Liver (tissue), 3 donors: Measurements from ENCODE around the gene U2AF2.

Experiments used
- TF ChIP-seq, protein P1 (sequence below): IDR thresholded peaks from 2 replicates; pipeline ENCODE4 v1.6.1; 2016; ENCODE audit warnings: antibody characterized with exemption, mild to moderate bottlenecking
- TF ChIP-seq, protein P2 (sequence below): fragments of 150-350 bp; IDR thresholded peaks from 2 replicates; pipeline ENCODE4 v1.5.1; 2017; ENCODE audit warnings: improper control_type of control experiment, low read depth, low read length; ENCODE audit not compliant: missing input control
- TF ChIP-seq, protein P3 (sequence below): IDR thresholded peaks from 2 replicates; pipeline ENCODE4 v1.6.1; 2016; ENCODE audit warnings: antibody characterized with exemption
- donor health status: healthy.
- donor health status: healthy.

DNA sequence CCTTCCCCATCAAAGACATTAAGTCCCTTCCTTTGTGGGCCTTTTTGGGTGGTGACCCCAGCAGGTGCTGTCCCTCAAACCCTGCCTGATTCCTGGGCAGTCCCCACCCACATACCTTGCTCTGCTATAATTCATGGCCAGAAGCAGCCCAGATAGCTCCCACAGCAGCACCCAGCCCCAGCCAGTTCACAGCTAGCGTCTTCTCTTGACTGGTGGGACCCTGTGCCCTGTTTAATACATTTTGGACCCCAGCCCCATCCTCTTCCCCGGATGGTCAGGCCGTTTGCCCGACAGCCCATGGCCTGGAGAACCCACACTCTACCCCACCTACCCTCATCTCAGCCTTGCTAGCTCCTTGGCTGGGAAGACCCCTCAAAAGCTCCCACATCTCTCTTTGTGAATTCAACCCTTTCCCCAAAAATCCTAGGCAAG, 4.7 kb upstream of the U2AF2 start:
- TF ChIP-seq, protein P1, sequence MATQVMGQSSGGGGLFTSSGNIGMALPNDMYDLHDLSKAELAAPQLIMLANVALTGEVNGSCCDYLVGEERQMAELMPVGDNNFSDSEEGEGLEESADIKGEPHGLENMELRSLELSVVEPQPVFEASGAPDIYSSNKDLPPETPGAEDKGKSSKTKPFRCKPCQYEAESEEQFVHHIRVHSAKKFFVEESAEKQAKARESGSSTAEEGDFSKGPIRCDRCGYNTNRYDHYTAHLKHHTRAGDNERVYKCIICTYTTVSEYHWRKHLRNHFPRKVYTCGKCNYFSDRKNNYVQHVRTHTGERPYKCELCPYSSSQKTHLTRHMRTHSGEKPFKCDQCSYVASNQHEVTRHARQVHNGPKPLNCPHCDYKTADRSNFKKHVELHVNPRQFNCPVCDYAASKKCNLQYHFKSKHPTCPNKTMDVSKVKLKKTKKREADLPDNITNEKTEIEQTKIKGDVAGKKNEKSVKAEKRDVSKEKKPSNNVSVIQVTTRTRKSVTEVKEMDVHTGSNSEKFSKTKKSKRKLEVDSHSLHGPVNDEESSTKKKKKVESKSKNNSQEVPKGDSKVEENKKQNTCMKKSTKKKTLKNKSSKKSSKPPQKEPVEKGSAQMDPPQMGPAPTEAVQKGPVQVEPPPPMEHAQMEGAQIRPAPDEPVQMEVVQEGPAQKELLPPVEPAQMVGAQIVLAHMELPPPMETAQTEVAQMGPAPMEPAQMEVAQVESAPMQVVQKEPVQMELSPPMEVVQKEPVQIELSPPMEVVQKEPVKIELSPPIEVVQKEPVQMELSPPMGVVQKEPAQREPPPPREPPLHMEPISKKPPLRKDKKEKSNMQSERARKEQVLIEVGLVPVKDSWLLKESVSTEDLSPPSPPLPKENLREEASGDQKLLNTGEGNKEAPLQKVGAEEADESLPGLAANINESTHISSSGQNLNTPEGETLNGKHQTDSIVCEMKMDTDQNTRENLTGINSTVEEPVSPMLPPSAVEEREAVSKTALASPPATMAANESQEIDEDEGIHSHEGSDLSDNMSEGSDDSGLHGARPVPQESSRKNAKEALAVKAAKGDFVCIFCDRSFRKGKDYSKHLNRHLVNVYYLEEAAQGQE: no peak
- TF ChIP-seq, protein P2, sequence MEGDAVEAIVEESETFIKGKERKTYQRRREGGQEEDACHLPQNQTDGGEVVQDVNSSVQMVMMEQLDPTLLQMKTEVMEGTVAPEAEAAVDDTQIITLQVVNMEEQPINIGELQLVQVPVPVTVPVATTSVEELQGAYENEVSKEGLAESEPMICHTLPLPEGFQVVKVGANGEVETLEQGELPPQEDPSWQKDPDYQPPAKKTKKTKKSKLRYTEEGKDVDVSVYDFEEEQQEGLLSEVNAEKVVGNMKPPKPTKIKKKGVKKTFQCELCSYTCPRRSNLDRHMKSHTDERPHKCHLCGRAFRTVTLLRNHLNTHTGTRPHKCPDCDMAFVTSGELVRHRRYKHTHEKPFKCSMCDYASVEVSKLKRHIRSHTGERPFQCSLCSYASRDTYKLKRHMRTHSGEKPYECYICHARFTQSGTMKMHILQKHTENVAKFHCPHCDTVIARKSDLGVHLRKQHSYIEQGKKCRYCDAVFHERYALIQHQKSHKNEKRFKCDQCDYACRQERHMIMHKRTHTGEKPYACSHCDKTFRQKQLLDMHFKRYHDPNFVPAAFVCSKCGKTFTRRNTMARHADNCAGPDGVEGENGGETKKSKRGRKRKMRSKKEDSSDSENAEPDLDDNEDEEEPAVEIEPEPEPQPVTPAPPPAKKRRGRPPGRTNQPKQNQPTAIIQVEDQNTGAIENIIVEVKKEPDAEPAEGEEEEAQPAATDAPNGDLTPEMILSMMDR: no peak
- TF ChIP-seq, protein P3, sequence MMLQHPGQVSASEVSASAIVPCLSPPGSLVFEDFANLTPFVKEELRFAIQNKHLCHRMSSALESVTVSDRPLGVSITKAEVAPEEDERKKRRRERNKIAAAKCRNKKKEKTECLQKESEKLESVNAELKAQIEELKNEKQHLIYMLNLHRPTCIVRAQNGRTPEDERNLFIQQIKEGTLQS: no peak
